HCT116 (cell line): Measurements from ENCODE around the gene TMEM219. TPM values are rescaled to one million over a fixed set of nuclear protein-coding genes. Genes with fewer than 3 reads are reported as not detected.

Experiments
- ATAC-seq: fragments of 200-7000 bp; cut with Tn5 transposase; 2 replicates; pipeline ENCODE4 v1.9.1; 2020; ENCODE audit warnings: mild to moderate bottlenecking, moderate library complexity
- BruUV-seq: library from RNA; stranded (reverse); fragments of 400-500 nt; replicated peaks from 2 replicates; lab custom pipeline; 2021; lab: Mats Ljungman, UMichigan
- CTCF ChIA-PET: fragments of 300-600 bp; sonication (Branson Sonifier 250); formaldehyde crosslinking; loops from one replicate; lab custom pipeline; 2021; ENCODE audit warnings: antibody characterized with exemption; lab: Charles Lee
- POLR2A ChIA-PET: fragments of 300-600, 350-600 bp; sonication (Branson Sonifier 250); formaldehyde crosslinking; loops from one replicate; lab custom pipeline; 2021; ENCODE audit warnings: antibody characterized with exemption; lab: Charles Lee
- RAD21 ChIA-PET, 2 experiments: fragments of 300-600 bp; sonication (Branson Sonifier 250); formaldehyde crosslinking; loops; one replicate each; lab custom pipeline; 2023; ENCODE audit warnings: low total read pairs in 2 of 2; ENCODE audit not compliant: uncharacterized antibody in 2 of 2, unreplicated experiment in 2 of 2, low non-redundant PET in 1 of 2; lab: Charles Lee
- DNase-seq: peaks from one replicate; pipeline ENCODE4 v3.0.0-alpha.2; 2010; ENCODE audit warnings: low read depth, low spot score
- H2AFZ ChIP-seq: fragments of 200-600 bp; shearing (Covaris generic), sonication (generic); 2 replicates; pipeline ENCODE4 v1.6.1; 2017; ENCODE audit warnings: low read depth, mixed run types, mixed read lengths, antibody characterized with exemption, low read length; ENCODE audit not compliant: poor library complexity, severe bottlenecking
- H3K27ac ChIP-seq: 2 replicates; pipeline ENCODE4 v1.5.1; 2012; ENCODE audit warnings: low read depth, low read length
- H3K27me3 ChIP-seq: fragments of 200-600 bp; sonication (generic); 2 replicates; pipeline ENCODE4 v1.6.1; 2016; ENCODE audit warnings: mixed run types, low read length, mixed read lengths; ENCODE audit not compliant: insufficient read depth
- H3K36me3 ChIP-seq, 2 experiments: fragments of 200-500 bp in 1 of 2; fragments of 200-600 bp in 1 of 2; sonication (Bioruptor generic) in 1 of 2; sonication (generic) in 1 of 2; 2 replicates each; pipeline versions ENCODE4 v1.5.1 to v1.6.1; 2014 to 2016; ENCODE audit warnings: low read length in 2 of 2, inconsistent platforms in 1 of 2, mixed read lengths in 1 of 2, mixed run types in 1 of 2; ENCODE audit not compliant: insufficient read depth in 2 of 2, control insufficient read depth in 1 of 2
- H3K4me1 ChIP-seq, 2 experiments: fragments of 200-600 bp in 1 of 2; sonication (generic) in 1 of 2; 2 replicates each; pipeline versions ENCODE4 v1.5.1 to v1.6.1; 2012 to 2017; ENCODE audit warnings: low read length in 2 of 2, inconsistent platforms in 1 of 2, mild to moderate bottlenecking in 1 of 2, mixed read lengths in 1 of 2, mixed run types in 1 of 2, moderate library complexity in 1 of 2; ENCODE audit not compliant: insufficient read depth in 2 of 2, control insufficient read depth in 1 of 2
- H3K4me2 ChIP-seq: fragments of 200-600 bp; sonication (generic); 2 replicates; pipeline ENCODE4 v1.6.1; 2017; ENCODE audit warnings: mixed run types, low read length, mixed read lengths
- H3K4me3 ChIP-seq, 2 experiments: fragments of 200-600 bp in 1 of 2; sonication (generic) in 1 of 2; replicated peaks in 1 of 2; 2 replicates each; pipeline ENCODE4 v1.5.1; 2011 to 2016; ENCODE audit warnings: low read length in 2 of 2, control low read depth in 1 of 2, low read depth in 1 of 2, mild to moderate bottlenecking in 1 of 2, mixed read lengths in 1 of 2, mixed run types in 1 of 2
- H3K79me2 ChIP-seq: fragments of 200-600 bp; sonication (generic); 2 replicates; pipeline ENCODE4 v1.6.1; 2017; ENCODE audit warnings: mild to moderate bottlenecking, mixed run types, low read length, moderate library complexity, mixed read lengths; ENCODE audit not compliant: insufficient read depth
- H3K9ac ChIP-seq: fragments of 200-600 bp; sonication (generic); 2 replicates; pipeline ENCODE4 v1.6.1; 2016; ENCODE audit warnings: low read length, mixed read lengths
- H3K9me2 ChIP-seq: fragments of 200-600 bp; sonication (generic), shearing (Covaris generic); 2 replicates; pipeline ENCODE4 v1.6.1; 2017; ENCODE audit warnings: mixed run types, mild to moderate bottlenecking, moderate library complexity; ENCODE audit not compliant: insufficient read depth
- H3K9me3 ChIP-seq, 2 experiments: fragments of 200-500 bp in 1 of 2; fragments of 200-600 bp in 1 of 2; sonication (Bioruptor generic) in 1 of 2; sonication (generic) in 1 of 2; 2 replicates each; pipeline ENCODE4 v1.6.1; 2014 to 2017; ENCODE audit warnings: low read length in 2 of 2, mixed read lengths in 2 of 2, inconsistent platforms in 1 of 2, low read depth in 1 of 2, mild to moderate bottlenecking in 1 of 2, mixed run types in 1 of 2, moderate library complexity in 1 of 2; ENCODE audit not compliant: control insufficient read depth in 1 of 2, insufficient read depth in 1 of 2
- H4K20me1 ChIP-seq: fragments of 200-600 bp; sonication (generic), shearing (Covaris generic); 2 replicates; pipeline ENCODE4 v1.6.1; 2017; ENCODE audit warnings: mixed run types, mild to moderate bottlenecking, moderate library complexity; ENCODE audit not compliant: insufficient read depth
- CBX3 ChIP-seq: IDR thresholded peaks from 2 replicates; pipeline ENCODE4 v1.6.1; 2012; ENCODE audit warnings: low read depth
- CEBPB ChIP-seq: IDR thresholded peaks from 2 replicates; pipeline ENCODE4 v1.6.1; 2012; ENCODE audit warnings: low read depth
- EGR1 ChIP-seq: IDR thresholded peaks from 2 replicates; pipeline ENCODE4 v1.6.1; 2012; ENCODE audit warnings: low read depth
- FOSL1 ChIP-seq: IDR thresholded peaks from 2 replicates; pipeline ENCODE4 v1.6.1; 2012; ENCODE audit warnings: low read depth
- MAX ChIP-seq: IDR thresholded peaks from 2 replicates; pipeline ENCODE4 v1.6.1; 2012
- POLR2AphosphoS5 ChIP-seq: IDR thresholded peaks from 2 replicates; pipeline ENCODE4 v1.6.1; 2011; ENCODE audit warnings: mild to moderate bottlenecking, low read depth, low read length, moderate library complexity
- REST ChIP-seq: IDR thresholded peaks from 2 replicates; pipeline ENCODE4 v1.6.1; 2012; ENCODE audit warnings: low read depth
- SP1 ChIP-seq: IDR thresholded peaks from 2 replicates; pipeline ENCODE4 v1.6.1; 2012; ENCODE audit warnings: low read depth
- SRF ChIP-seq: IDR thresholded peaks from 2 replicates; pipeline ENCODE4 v1.6.1; 2012; ENCODE audit warnings: low read depth
- TCF7L2 ChIP-seq: IDR thresholded peaks from 2 replicates; pipeline ENCODE4 v1.7.0; 2011; ENCODE audit warnings: borderline replicate concordance, inconsistent platforms; ENCODE audit not compliant: insufficient read depth, insufficient read length; ENCODE audit errors: extremely low read depth
- YY1 ChIP-seq: IDR thresholded peaks from 2 replicates; pipeline ENCODE4 v1.6.1; 2011; ENCODE audit warnings: low read length, low read depth, moderate library complexity, mild to moderate bottlenecking; ENCODE audit not compliant: insufficient replicate concordance; ENCODE audit errors: extremely low read depth
- ZNF274 ChIP-seq: fragments of 200-500 bp; sonication (Bioruptor generic); IDR thresholded peaks from 2 replicates; pipeline ENCODE4 v1.6.1; 2014; ENCODE audit warnings: mild to moderate bottlenecking, low read depth, low read length, inconsistent platforms
- intact Hi-C: fragments of 100-400 bp; cut with micrococcal nuclease; formaldehyde crosslinking; loops from 2 replicates; pipeline ENCODE4 v1.10.0; 2022
- total RNA-seq: library from RNA; stranded (reverse); gene quantifications from one replicate; pipeline ENCODE4 v1.2.1, GENCODE V29; 2021; ENCODE audit not compliant: unreplicated experiment

TMEM219 gene
- total RNA-seq, 1 experiment from 2014 or later, result 75.5 TPM

- ChIA-PET POLR2A (no interaction called here), RAD21 (no interaction called here)
- no peak for DNase-seq
These were observed 22.4 kb downstream of the TMEM219 start for GRCh38 chr16:29984137-29984763.

GRCh38 chr16:29984764-29985147 lies 22.9 kb downstream of the TMEM219 start:
- Histone ChIP-seq H3K27ac (no peak overlapping the region), H3K27me3 (no peaks in the 10 kb centered on the region), H3K79me2 (peaks cover 14% of the 10 kb centered on the region; the same call in 1 of the 2 replicates), H3K4me1 (no peaks in the 10 kb centered on the region), H3K36me3 (peaks cover 59 to 64% of the 10 kb centered on the region in 2 experiments), H3K9me2 (no peaks in the 10 kb centered on the region), H3K4me3 (no peak overlapping the region), H4K20me1 (no peaks in the 10 kb centered on the region), H2AFZ (no peak overlapping the region), H3K9me3 (no peaks in the 10 kb centered on the region), H3K9ac (no peak overlapping the region), H3K4me2 (no peak overlapping the region)
- intact Hi-C loops, result no loop called here
- ATAC-seq (no peak), DNase-seq (no peak)
- RAD21 ChIA-PET, result no interaction called here
- CTCF ChIA-PET, result no interaction called here
- TF ChIP-seq ZNF274 (no peak), REST (no peak), FOSL1 (no peak), POLR2AphosphoS5 (no peak), CEBPB (no peak), CBX3 (no peak), YY1 (no peak), SRF (no peak), EGR1 (no peak)
- POLR2A ChIA-PET, result no interaction called here
- BruUV-seq, result no TSS peak

More at GRCh38 chr16:29984137-29984763, 22.4 kb downstream of the TMEM219 start:
- no peak overlapping the region for H3K4me2 ChIP-seq
- no peak overlapping the region for H3K27ac ChIP-seq
- no peak overlapping the region for H3K9ac ChIP-seq
- H4K20me1 ChIP-seq, result no peaks in the 10 kb centered on the region
- ATAC-seq, result no peak
- H3K27me3 ChIP-seq, result no peaks in the 10 kb centered on the region
- no peaks in the 10 kb centered on the region for H3K9me3 ChIP-seq
- intact Hi-C loops, result no loop called here
- CTCF ChIA-PET, result no interaction called here
- no peak overlapping the region for H3K4me3 ChIP-seq
- BruUV-seq, result no TSS peak
- peaks cover 60 to 69% of the 10 kb centered on the region in 2 experiments for H3K36me3 ChIP-seq
- TF ChIP-seq MAX (no peak), SP1 (no peak), TCF7L2 (no peak)
- peaks cover 14% of the 10 kb centered on the region; the same call in 1 of the 2 replicates for H3K79me2 ChIP-seq
- no peak overlapping the region for H2AFZ ChIP-seq
- H3K9me2 ChIP-seq, result no peaks in the 10 kb centered on the region
- H3K4me1 ChIP-seq, result no peaks in the 10 kb centered on the region
